OCI-LY1 (cell line): ENCODE measurements around the gene ORAI1.
A peak's percentile ranks its signal among the peaks of the same experiment; 100 is the strongest.

Experiments used
- H2AFZ ChIP-seq: fragments of 200-600 bp; sonication (generic), shearing (Covaris generic); 2 replicates; pipeline ENCODE4 v1.6.0; 2014; ENCODE audit warnings: antibody characterized with exemption, mild to moderate bottlenecking, low read length
- H3F3A ChIP-seq: fragments of 200-600 bp; sonication (generic), shearing (Covaris generic); 2 replicates; pipeline ENCODE4 v1.6.0; 2014; ENCODE audit warnings: mild to moderate bottlenecking, antibody characterized with exemption, low read length, moderate library complexity; ENCODE audit not compliant: insufficient read depth
- H3K27ac ChIP-seq: fragments of 200-600 bp; sonication (generic); 2 replicates; pipeline ENCODE4 v1.5.1; 2014; ENCODE audit warnings: low read length, mixed run types, mild to moderate bottlenecking, low read depth; ENCODE audit not compliant: poor library complexity, severe bottlenecking
- H3K27me3 ChIP-seq: fragments of 200-600 bp; sonication (generic); 2 replicates; pipeline ENCODE4 v1.6.0; 2014; ENCODE audit warnings: antibody characterized with exemption, mild to moderate bottlenecking, low read length, moderate library complexity; ENCODE audit not compliant: insufficient read depth
- H3K36me3 ChIP-seq: fragments of 200-600 bp; sonication (generic); 2 replicates; pipeline ENCODE4 v1.6.1; 2014; ENCODE audit warnings: mild to moderate bottlenecking, antibody characterized with exemption, low read length, moderate library complexity, mixed read lengths; ENCODE audit not compliant: insufficient read depth
- H3K4me1 ChIP-seq: fragments of 200-600 bp; sonication (generic); 2 replicates; pipeline ENCODE4 v1.5.1; 2014; ENCODE audit warnings: mild to moderate bottlenecking, low read length, moderate library complexity; ENCODE audit not compliant: insufficient read depth, severe bottlenecking
- H3K4me2 ChIP-seq: fragments of 200-600 bp; sonication (generic), shearing (Covaris generic); 2 replicates; pipeline ENCODE4 v1.6.1; 2014; ENCODE audit warnings: low read length
- H3K4me3 ChIP-seq: fragments of 200-600 bp; sonication (generic); 2 replicates; pipeline ENCODE4 v1.5.1; 2014; ENCODE audit warnings: low read length, low read depth, mild to moderate bottlenecking, mixed read lengths; ENCODE audit not compliant: poor library complexity, severe bottlenecking
- H3K79me2 ChIP-seq: fragments of 200-600 bp; shearing (Covaris generic); 2 replicates; pipeline ENCODE4 v1.6.1; 2016; ENCODE audit warnings: mixed run types, low read length, mixed read lengths; ENCODE audit not compliant: insufficient read depth
- H3K9ac ChIP-seq: fragments of 200-600 bp; sonication (generic), shearing (Covaris generic); 2 replicates; pipeline ENCODE4 v1.6.1; 2014; ENCODE audit warnings: mild to moderate bottlenecking, low read length, mixed read lengths
- H3K9me2 ChIP-seq: fragments of 200-600 bp; sonication (generic), shearing (Covaris generic); 2 replicates; pipeline ENCODE4 v1.6.1; 2014; ENCODE audit warnings: low read depth, mild to moderate bottlenecking, low read length, mixed read lengths
- H3K9me3 ChIP-seq: fragments of 200-600 bp; shearing (Covaris generic); 2 replicates; pipeline ENCODE4 v1.6.1; 2014; ENCODE audit warnings: low read length, mixed read lengths
- H4K20me1 ChIP-seq: fragments of 200-600 bp; sonication (generic), shearing (Covaris generic); 2 replicates; pipeline ENCODE4 v1.6.0; 2016; ENCODE audit warnings: mild to moderate bottlenecking, low read length; ENCODE audit not compliant: insufficient read depth
- EZH2 ChIP-seq: fragments of 200-600 bp; sonication (generic), shearing (Covaris generic); IDR thresholded peaks from 2 replicates; pipeline ENCODE4 v1.8.0; 2017; ENCODE audit warnings: borderline replicate concordance, mixed run types, mild to moderate bottlenecking, antibody characterized with exemption, low read length, moderate library complexity, mixed read lengths
- TF ChIP-seq, protein P1 (sequence below): fragments of 200-600 bp; sonication (generic), shearing (Covaris generic); IDR thresholded peaks from 2 replicates; pipeline ENCODE4 v1.5.1; 2017; ENCODE audit warnings: mild to moderate bottlenecking, antibody characterized with exemption, low read length, moderate library complexity, mixed read lengths

ORAI1 gene

DNA sequence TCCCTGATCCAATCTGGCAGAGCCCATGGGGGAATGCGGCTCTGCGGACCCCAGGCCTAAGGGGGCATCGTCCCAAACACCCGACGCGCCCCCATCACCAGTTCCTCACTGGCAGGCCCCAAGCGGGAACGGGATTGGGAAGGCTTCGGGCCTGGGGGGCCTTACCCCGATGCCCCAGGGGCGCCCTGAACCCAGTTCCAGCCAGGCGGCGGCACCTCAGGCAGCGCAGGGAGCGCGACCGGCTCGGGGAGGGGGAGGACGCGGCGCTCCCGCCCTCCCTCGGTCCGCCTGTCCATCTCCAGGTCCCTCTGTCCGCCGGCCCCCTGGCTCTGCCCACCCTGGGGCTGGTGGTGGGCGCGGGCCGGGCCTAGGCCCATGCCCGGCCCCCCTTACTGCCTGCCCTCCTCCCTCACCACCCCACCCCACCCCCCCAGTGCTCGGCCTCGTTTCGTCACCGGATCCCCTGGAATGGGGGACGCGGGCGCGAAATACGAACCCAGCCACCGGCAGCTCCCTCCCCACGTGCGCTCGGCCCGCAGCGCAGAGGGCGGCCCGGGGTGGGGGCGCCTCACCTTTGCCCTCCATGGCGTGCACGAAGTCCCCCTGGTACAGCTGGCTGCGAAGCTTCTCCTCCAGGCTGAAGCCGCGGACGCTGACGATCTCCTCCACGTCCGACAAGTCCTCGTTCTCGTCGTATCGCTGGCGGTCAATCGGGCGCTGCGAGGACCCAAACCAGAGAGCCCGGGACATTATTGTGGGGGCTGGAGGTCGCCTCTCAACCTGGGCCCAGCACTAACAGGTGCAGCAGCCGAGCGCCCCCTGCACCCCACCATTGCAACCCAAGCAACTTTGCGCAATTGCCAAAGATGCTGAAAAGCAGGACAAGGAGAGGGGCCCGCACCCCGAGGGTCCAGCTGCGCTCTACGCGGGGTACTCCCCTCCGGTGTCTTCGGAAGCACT, 47.8 kb upstream of the ORAI1 start:
- no peak overlapping the region for H3K27ac ChIP-seq

DNA sequence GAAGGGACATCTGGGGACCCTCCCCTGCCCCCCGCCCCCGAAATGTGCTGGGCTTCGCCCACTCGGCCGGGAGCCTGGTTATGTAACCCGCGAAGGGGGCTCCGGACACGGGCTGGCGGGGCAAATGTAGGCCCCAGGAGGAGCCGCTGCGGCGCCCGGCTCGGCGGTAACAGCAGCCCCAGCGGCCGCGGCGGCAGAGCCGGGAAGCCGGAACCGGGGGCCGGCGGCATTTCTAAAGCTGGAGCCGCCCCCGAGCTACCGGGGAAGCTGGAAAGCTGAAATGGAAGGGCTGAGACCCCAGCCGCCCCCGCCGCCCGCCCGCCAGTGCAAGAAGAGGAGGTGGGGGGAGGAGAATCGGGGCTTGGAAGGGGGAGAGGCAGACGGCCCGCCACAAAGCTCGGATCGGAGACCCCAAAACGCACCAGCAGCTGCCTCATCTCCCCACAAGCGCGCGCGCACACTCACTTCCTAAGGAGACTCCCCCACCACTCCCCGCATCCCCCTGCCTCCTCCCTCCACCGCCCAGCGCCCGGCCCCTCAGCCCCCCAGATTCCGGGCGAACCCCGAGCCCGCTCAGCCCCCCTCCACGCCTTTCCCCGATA, 47.0 kb upstream of the ORAI1 start:
- Histone ChIP-seq H2AFZ (peak overlapping the region; percentile 69; the same call in 1 of the 2 replicates), H3K9me2 (no peaks in the 10 kb centered on the region), H3K79me2 (no peaks in the 10 kb centered on the region), H3K9ac (peak overlapping the region; percentile 64), H3K4me1 (peaks cover 35% of the 10 kb centered on the region), H3K4me2 (peak overlapping the region; percentile 84), H3K36me3 (peaks cover 13% of the 10 kb centered on the region; the same call in 1 of the 2 replicates), H4K20me1 (no peaks in the 10 kb centered on the region), H3K4me3 (peak overlapping the region; percentile 74), H3K27ac (peak overlapping the region; percentile 50), H3F3A (no peaks in the 10 kb centered on the region), H3K27me3 (no peaks in the 10 kb centered on the region), H3K9me3 (no peaks in the 10 kb centered on the region)
- no peak for TF ChIP-seq EZH2
- TF ChIP-seq, protein P1, sequence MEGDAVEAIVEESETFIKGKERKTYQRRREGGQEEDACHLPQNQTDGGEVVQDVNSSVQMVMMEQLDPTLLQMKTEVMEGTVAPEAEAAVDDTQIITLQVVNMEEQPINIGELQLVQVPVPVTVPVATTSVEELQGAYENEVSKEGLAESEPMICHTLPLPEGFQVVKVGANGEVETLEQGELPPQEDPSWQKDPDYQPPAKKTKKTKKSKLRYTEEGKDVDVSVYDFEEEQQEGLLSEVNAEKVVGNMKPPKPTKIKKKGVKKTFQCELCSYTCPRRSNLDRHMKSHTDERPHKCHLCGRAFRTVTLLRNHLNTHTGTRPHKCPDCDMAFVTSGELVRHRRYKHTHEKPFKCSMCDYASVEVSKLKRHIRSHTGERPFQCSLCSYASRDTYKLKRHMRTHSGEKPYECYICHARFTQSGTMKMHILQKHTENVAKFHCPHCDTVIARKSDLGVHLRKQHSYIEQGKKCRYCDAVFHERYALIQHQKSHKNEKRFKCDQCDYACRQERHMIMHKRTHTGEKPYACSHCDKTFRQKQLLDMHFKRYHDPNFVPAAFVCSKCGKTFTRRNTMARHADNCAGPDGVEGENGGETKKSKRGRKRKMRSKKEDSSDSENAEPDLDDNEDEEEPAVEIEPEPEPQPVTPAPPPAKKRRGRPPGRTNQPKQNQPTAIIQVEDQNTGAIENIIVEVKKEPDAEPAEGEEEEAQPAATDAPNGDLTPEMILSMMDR: no peak

More for the DNA sequence above, 47.8 kb upstream of the ORAI1 start:
- Histone ChIP-seq H2AFZ (no peak overlapping the region), H3K79me2 (no peaks in the 10 kb centered on the region), H3K4me3 (peak overlapping the region; percentile 74), H3K27me3 (no peaks in the 10 kb centered on the region), H4K20me1 (no peaks in the 10 kb centered on the region), H3K4me2 (peak overlapping the region; percentile 84), H3K9me3 (no peaks in the 10 kb centered on the region), H3K9ac (peak overlapping the region; percentile 64), H3K9me2 (no peaks in the 10 kb centered on the region), H3F3A (no peaks in the 10 kb centered on the region), H3K4me1 (peaks cover 35% of the 10 kb centered on the region), H3K36me3 (peaks cover 13% of the 10 kb centered on the region; the same call in 1 of the 2 replicates)
- TF ChIP-seq, protein P1: no peak
- no peak for TF ChIP-seq EZH2

DNA sequence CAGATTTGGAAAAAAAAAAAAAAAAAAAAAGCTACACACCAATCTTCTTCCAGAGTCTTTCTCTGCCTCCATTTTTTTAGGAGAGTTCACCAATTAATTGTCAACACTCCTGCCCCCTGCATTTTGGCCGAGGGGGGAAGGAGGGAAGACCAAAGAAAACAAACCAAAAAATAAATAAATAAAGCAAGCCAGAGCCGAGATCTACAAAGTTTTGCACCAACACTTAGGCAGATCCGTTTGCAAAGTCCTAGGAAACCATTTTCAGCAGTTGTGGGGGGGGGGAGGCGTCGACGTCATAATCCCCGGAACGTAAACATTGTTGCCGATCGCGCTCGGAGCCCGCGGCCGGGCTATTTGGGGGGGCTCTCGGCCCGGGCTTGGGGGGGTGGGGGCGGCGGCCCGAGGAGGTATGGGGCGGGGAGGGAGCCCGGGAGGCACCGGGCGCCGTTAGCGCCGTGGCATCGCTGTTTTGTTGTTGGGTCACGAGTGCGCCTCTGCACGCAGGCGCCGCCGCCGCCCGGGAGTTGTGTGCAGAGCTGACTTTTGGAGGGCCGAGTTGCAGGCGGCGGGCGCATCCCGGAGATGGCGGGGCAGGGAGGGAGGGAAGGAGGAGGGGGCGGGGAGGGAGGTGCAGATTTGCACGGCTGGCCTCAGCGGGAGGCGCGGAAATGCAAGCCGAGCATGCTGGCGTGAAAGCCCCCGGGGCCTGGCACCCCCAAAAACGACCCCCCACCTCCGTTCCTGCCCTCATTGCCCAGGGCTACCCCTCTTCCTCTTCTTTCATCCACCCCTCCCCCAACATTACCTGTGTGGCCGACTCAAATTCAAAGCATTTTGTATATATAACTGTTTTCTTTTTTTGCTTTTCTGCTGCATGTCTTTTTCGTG, 46.1 kb upstream of the ORAI1 start:
- H3K4me2 ChIP-seq: peak overlapping the region; percentile 84
- H3K4me3 ChIP-seq: peak overlapping the region; percentile 74
- no peaks in the 10 kb centered on the region for H3K79me2 ChIP-seq
- peak overlapping the region; percentile 57 for H3K27ac ChIP-seq
- no peak for TF ChIP-seq EZH2
- TF ChIP-seq, protein P1: no peak
- no peaks in the 10 kb centered on the region for H4K20me1 ChIP-seq
- H2AFZ ChIP-seq: peak overlapping the region; percentile 69; the same call in 1 of the 2 replicates
- no peaks in the 10 kb centered on the region for H3K27me3 ChIP-seq
- no peaks in the 10 kb centered on the region for H3K9me3 ChIP-seq
- H3K4me1 ChIP-seq: peaks cover 35% of the 10 kb centered on the region
- H3F3A ChIP-seq: no peaks in the 10 kb centered on the region
- peak overlapping the region; percentile 64 for H3K9ac ChIP-seq
- 0 out of 2 replicates have a peak, but pooled peaks cover 4% of the 10 kb centered on the region for H3K36me3 ChIP-seq
- no peaks in the 10 kb centered on the region for H3K9me2 ChIP-seq
